K562 (cell line): ENCODE measurements around the gene RING1. TPM values are rescaled to one million over a fixed set of nuclear protein-coding genes. Genes with fewer than 3 reads are reported as not detected.
A peak's percentile ranks its signal among the peaks of the same experiment; 100 is the strongest.

Experiments used
- ATF7 ChIP-seq: fragments of 450-650 bp; IDR thresholded peaks from 2 replicates; pipeline ENCODE4 v1.7.1; 2014; ENCODE audit warnings: mild to moderate bottlenecking, moderate library complexity
- CHD4 ChIP-seq: fragments of 200-600 bp; sonication (generic); IDR thresholded peaks from 3 replicates; pipeline ENCODE4 v1.6.1; 2012; ENCODE audit warnings: low read depth, mild to moderate bottlenecking, mixed read lengths, low read length, inconsistent platforms; ENCODE audit not compliant: insufficient read depth, insufficient replicate concordance, poor library complexity, severe bottlenecking
- CREB3 ChIP-seq: fragments of 450-650 bp; conservative IDR thresholded peaks from 2 replicates; pipeline ENCODE4 v1.6.1; 2016; ENCODE audit warnings: missing genetic modification characterization, low read depth, mild to moderate bottlenecking, missing compliant biosample characterization, moderate library complexity
- ERF ChIP-seq: fragments of 450-650 bp; formaldehyde crosslinking; IDR thresholded peaks from 2 replicates; pipeline ENCODE4 v1.4.0; 2020; ENCODE audit warnings: mild to moderate bottlenecking, mixed read lengths
- FOSL1 ChIP-seq: fragments of 200-800 bp; sonication (Bioruptor generic); conservative IDR thresholded peaks from 2 replicates; pipeline ENCODE4 v1.6.1; 2016; ENCODE audit warnings: missing genetic modification characterization, missing compliant biosample characterization
- FOXK1 ChIP-seq: sonication (generic); formaldehyde crosslinking; IDR thresholded peaks from 2 replicates; pipeline ENCODE4 v1.8.0; 2022; ENCODE audit warnings: missing genetic modification reagents, mild to moderate bottlenecking, borderline replicate concordance
- HBP1 ChIP-seq: fragments of 450-650 bp; formaldehyde crosslinking; IDR thresholded peaks from 2 replicates; pipeline ENCODE4 v1.4.0; 2022; ENCODE audit warnings: missing genetic modification characterization
- HDGF ChIP-seq: fragments of 450-650 bp; IDR thresholded peaks from 2 replicates; pipeline ENCODE4 v1.6.1; 2016
- HSF4 ChIP-seq: fragments of 250-450 bp; sonication (Bioruptor Pico); IDR thresholded peaks from 2 replicates; pipeline ENCODE4 v2.1.2; 2022; ENCODE audit warnings: mild to moderate bottlenecking, moderate library complexity, borderline replicate concordance
- MIER1 ChIP-seq: fragments of 450-650 bp; IDR thresholded peaks from 2 replicates; pipeline ENCODE4 v1.6.1; 2016; ENCODE audit warnings: antibody characterized with exemption, mild to moderate bottlenecking, low read depth
- NR2C2 ChIP-seq, 2 experiments: fragments of 200-800 bp in 1 of 2; sonication (Bioruptor generic) in 1 of 2; sonication (generic) in 1 of 2; formaldehyde crosslinking in 1 of 2; IDR thresholded peaks; 2 replicates each; pipeline versions ENCODE4 v1.6.1 to v1.8.0; 2016 to 2022; ENCODE audit warnings: mild to moderate bottlenecking in 1 of 2, missing compliant biosample characterization in 1 of 2, missing genetic modification characterization in 1 of 2, missing genetic modification reagents in 1 of 2
- SMAD4 ChIP-seq: fragments of 250-450 bp; sonication (Bioruptor Pico); conservative IDR thresholded peaks from 2 replicates; pipeline ENCODE4 v1.8.0; 2021; ENCODE audit warnings: inconsistent platforms, mild to moderate bottlenecking, moderate library complexity
- ZBTB1 ChIP-seq: sonication (generic); formaldehyde crosslinking; IDR thresholded peaks from 2 replicates; pipeline ENCODE4 v1.8.1; 2023; ENCODE audit warnings: missing genetic modification reagents, low read depth, mild to moderate bottlenecking, borderline replicate concordance
- ZNF140 ChIP-seq: fragments of 250-450 bp; sonication (Bioruptor Pico); IDR thresholded peaks from 2 replicates; pipeline ENCODE4 v1.8.0; 2021; ENCODE audit warnings: moderate library complexity, mild to moderate bottlenecking, inconsistent platforms
- polyA plus RNA-seq, 8 experiments: library from polyadenylated mRNA; depleted of rRNA in 4 of 8; stranded (reverse) in 5 of 8; unstranded in 3 of 8; fragments of >200 nt; fragmentation: Nextera tagmentation in 2 of 8; fragmentation: Illumina TruSeq in 1 of 8; extraction: Ambion mirVana in 2 of 8; extraction: Trizol in 1 of 8; gene quantifications; 2 replicates each; pipeline versions ENCODE4 v1.2.1 to v1.2.3, GENCODE V29; 2011 to 2014; ENCODE audit warnings: inconsistent platforms in 1 of 8, missing spikeins in 1 of 8
- total RNA-seq, 7 experiments: library from RNA; depleted of rRNA in 6 of 7; stranded (reverse); fragments of >200 nt in 6 of 7; fragmentation: Illumina TruSeq in 2 of 7; extraction: Trizol in 2 of 7; gene quantifications; 2 replicates each; pipeline versions ENCODE4 v1.2.1 to v1.2.3, GENCODE V29; 2011 to 2021; ENCODE audit warnings: low replicate concordance in 1 of 7
- TF ChIP-seq, protein P1 (sequence below), 2 experiments: fragments of 450-650 bp; IDR thresholded peaks; 2 replicates each; pipeline ENCODE4 v1.6.1; 2016; ENCODE audit warnings: mild to moderate bottlenecking in 2 of 2, borderline replicate concordance in 1 of 2, low read depth in 1 of 2, moderate library complexity in 1 of 2
- TF ChIP-seq, protein P2 (sequence below): fragments of 250-450 bp; sonication (Bioruptor Pico); IDR thresholded peaks from 2 replicates; pipeline ENCODE4 v1.5.0; 2021

Gene RING1
- total and polyA plus RNA-seq, 9 of the 15 experiments (the other 6 are each of a cell fraction or from before 2014, with no cell fraction given), result 4.2 to 59.1 (median 36.9) TPM

GRCh38 chr6:33248643-33248931, 40.3 kb downstream of the RING1 start (continued):
- TF ChIP-seq ZNF140 (CRISPR knock-in tag) (no peak), CREB3 (tag) (peak; percentile 72; the same call in 1 of the 2 replicates), SMAD4 (CRISPR knock-in tag) (0 out of 2 replicates have a peak, but pooled peaks have one; percentile 69), ERF (CRISPR knock-in tag) (peak; percentile 19; the same call in 1 of the 2 replicates), HBP1 (CRISPR knock-in tag) (peak; percentile 6; the same call in 1 of the 2 replicates), FOXK1 (CRISPR knock-in tag) (peak; percentile 75; the same call in 1 of the 2 replicates), ZBTB1 (CRISPR knock-in tag) (no peak), CHD4 (peak; percentile 33), ATF7 (no peak), HDGF (peak; percentile 16; the same call in 1 of the 2 replicates), HSF4 (CRISPR knock-in tag) (no peak), NR2C2 (CRISPR knock-in tag; IDR thresholded peaks at IDR 0.05) (peak; percentile 21; the same call in 1 of the 2 replicates), NR2C2 (tag; IDR thresholded peaks at IDR 0.05) (no peak), MIER1 (peak; percentile 70), FOSL1 (tag) (peak; percentile 43; the same call in 1 of the 2 replicates)
- TF ChIP-seq, protein P1, sequence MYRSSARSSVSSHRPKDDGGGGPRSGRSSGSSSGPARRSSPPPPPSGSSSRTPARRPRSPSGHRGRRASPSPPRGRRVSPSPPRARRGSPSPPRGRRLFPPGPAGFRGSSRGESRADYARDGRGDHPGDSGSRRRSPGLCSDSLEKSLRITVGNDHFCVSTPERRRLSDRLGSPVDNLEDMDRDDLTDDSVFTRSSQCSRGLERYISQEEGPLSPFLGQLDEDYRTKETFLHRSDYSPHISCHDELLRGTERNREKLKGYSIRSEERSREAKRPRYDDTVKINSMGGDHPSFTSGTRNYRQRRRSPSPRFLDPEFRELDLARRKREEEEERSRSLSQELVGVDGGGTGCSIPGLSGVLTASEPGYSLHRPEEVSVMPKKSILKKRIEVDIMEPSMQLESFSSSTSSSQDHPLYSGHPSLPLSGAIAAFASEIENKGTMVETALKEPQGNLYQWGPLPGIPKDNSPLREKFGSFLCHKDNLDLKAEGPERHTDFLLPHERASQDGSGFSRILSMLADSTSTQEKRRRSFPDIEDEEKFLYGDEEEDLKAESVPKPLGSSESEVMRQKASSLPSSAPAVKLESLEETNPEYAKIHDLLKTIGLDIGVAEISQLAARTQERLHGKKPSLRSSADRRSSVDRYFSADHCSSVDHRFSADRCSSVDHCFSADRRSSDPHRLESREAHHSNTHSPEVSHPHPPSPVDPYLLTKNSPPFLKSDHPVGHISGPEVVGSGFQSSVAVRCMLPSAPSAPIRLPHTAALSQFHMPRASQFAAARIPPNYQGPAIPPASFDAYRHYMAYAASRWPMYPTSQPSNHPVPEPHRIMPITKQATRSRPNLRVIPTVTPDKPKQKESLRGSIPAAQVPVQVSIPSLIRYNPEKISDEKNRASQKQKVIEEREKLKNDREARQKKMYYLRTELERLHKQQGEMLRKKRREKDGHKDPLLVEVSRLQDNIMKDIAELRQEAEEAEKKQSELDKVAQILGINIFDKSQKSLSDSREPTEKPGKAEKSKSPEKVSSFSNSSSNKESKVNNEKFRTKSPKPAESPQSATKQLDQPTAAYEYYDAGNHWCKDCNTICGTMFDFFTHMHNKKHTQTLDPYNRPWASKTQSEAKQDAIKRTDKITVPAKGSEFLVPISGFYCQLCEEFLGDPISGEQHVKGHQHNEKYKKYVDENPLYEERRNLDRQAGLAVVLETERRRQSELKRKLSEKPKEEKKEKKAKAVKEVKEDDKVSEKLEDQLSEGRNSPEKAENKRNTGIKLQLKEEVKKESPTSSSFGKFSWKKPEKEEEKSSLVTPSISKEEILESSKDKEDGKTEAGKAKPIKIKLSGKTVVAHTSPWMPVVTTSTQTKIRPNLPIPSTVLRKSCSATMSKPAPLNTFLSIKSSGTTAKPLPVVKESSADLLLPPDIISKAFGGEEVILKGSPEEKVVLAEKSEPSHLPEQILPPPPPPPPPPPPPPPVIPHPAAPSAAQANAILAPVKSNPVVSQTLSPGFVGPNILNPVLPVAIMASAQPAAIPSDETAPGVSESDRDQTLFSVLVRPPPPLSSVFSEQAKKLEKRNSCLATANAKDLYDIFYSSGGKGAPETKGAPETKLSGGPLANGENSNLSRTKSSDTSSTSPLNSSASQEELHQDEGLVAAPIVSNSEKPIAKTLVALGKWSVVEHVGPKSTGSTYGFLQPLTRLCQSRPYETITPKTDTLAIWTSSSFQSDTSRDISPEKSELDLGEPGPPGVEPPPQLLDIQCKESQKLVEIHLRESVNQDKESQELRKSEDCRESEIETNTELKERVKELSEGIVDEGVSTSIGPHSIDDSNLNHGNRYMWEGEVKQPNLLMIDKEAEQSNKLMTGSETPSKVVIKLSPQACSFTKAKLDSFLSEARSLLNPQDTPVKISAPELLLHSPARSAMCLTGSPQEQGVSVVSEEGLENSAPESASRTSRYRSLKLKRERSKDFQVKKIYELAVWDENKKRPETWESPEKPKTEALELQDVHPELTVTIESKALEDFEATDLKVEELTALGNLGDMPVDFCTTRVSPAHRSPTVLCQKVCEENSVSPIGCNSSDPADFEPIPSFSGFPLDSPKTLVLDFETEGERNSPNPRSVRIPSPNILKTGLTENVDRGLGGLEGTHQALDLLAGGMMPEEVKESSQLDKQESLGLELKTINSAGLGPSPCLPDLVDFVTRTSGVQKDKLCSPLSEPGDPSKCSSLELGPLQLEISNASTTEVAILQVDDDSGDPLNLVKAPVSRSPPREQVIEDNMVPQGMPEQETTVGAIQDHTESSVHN (IDR thresholded peaks at IDR 0.05; ENCODE audit: borderline replicate concordance in 1 of 2, low read depth in 1 of 2), result 0 out of 4 replicates have a peak, but pooled peaks of 1 of the 2 experiments have one; percentile 28
- TF ChIP-seq, protein P2, sequence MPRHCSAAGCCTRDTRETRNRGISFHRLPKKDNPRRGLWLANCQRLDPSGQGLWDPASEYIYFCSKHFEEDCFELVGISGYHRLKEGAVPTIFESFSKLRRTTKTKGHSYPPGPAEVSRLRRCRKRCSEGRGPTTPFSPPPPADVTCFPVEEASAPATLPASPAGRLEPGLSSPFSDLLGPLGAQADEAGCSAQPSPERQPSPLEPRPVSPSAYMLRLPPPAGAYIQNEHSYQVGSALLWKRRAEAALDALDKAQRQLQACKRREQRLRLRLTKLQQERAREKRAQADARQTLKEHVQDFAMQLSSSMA (CRISPR knock-in tag), result peak; percentile 16; the same call in 1 of the 2 replicates
